GM21390 (cell line): Measurements from ENCODE around the gene SHROOM1.
A peak's percentile ranks its signal among the peaks of the same experiment; 100 is the strongest.

Source experiments
- ATAC-seq: cut with Tn5 transposase; IDR thresholded peaks from one replicate; pipeline ENCODE4 v1.9.1; 2021; ENCODE audit not compliant: unreplicated experiment

The SHROOM1 gene

DNA sequence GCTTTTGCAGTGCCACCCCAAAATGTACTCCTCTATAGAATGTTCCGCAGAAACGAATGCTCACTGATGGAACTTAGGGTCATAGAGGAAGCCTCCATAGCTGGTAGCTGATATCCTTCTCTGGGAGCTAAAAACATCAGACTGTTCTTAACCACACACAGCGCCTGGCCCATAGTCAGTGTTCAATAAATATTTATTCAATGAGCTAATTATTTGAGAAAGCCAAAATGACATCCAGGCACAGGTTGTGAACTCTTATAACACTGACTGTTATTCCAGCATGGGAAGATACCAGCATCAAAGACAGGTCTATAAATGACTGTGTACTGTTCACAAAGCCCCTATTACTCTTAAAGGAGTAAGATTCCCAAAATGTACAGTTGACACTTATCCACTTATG lies 22.9 kb upstream of the SHROOM1 start:
- no peak for ATAC-seq

DNA sequence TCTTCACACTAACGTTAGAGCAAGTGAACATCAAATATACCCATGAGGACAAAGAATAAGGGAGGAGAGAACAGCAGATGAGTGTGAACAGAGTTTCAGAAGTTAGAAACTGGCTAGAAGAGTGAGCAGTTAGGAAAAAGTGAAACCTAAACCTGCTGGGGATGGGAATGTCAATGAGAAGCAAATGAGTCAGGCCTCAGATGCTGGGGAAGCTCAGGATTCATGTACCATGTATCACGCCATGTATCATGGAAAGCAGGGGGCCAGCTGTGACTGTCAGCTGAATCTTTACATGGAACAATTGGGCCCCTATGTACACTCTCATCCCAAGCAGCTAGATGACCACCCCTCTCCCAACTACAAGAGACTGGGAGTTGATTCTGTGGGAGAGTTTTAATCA lies 19.6 kb upstream of the SHROOM1 start:
- no peak for ATAC-seq

DNA sequence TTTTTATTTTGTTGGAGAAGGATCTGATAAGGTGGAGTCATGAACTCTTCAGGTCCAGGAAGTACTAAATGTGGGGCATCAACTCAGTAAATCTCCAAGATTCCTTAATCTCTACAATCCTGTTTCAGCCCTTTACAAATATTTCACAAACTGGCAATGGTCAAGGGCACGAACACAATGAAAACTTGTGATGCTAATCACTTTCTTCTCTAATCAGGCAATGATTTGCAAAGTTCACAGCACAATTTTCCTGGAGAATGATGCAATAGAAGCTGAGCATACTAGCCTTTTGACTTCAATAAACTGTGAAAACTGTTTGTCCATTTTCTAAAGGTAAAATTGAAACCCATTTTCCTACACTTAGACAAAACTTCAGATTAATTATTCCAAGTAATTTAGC lies 18.9 kb upstream of the SHROOM1 start:
- no peak for ATAC-seq

DNA sequence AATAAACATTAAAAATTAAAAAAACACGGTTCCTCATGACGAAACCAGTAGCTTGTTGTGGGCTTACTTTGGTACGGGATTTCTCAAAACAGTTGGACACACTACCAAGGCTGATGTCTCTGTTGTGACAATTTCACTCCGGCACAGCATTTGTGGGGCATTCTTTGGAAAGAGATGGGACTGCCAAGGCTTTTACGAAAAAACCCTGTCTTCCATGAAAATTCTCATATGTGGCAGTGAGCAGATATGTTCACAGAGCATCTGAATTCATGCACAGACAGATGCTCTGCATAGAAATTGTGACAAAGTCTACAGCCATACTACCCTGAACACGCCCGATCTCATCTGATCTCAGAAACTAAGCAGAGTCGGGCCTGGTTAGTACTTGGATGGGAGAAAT lies 17.8 kb upstream of the SHROOM1 start:
- no peak for ATAC-seq

DNA sequence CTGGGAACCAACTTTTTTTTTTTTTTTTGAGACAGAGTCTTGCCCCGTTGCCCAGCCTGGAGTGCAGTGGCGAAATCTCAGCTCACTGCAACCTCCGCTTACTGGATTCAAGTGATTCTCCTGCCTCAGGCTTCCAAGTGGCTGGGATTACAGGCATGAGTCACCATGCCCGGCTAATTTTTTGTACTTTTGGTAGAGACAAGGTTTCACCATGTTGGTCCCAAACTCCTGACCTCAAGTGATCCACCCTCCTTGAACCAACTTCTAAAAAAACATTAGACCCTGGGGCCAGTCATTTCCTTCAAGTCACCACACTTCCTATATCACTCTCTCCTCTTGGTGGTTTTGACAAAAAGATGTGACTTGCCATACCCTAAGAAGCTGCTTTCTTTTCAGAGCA lies 10.9 kb upstream of the SHROOM1 start:
- no peak for ATAC-seq

DNA sequence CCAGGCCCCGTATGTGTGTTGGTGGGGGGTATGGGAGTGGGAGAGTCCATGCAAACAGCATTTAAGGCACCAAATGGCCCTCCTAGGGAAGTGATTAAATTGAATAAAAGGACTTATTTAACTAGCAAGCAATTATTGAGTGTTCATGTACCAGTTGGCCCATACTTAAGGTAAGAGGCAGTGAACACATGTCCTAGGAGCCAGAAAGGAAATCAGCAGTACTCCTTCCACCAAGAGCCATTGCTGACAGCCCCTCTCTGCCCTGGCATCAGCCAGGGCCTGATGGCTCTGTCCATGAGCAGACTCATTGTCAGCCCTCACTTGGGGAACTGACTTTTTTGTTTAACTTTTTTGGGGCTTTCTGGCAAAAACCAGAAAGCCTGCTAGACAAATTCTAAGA lies 10.4 kb upstream of the SHROOM1 start:
- no peak for ATAC-seq

DNA sequence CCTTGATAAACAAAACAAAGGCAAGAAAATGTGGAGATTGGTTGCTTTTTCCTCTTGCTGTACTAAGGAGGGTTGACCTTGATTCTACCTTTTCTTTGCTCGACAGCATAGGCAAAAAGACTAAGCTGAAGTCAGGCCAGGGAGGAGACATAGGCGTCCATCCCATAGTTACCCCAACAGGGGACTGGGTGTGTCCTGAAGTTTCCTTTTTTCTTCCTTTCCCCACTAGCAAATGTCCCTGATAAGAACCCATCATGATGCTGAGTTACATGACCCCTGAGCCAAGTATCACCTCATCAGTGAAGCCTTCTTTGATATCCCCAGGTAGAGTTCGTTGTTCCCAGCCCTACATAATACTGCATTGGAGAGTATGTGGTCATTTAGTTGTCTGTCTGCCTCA lies 9.9 kb upstream of the SHROOM1 start:
- ATAC-seq, result no peak

DNA sequence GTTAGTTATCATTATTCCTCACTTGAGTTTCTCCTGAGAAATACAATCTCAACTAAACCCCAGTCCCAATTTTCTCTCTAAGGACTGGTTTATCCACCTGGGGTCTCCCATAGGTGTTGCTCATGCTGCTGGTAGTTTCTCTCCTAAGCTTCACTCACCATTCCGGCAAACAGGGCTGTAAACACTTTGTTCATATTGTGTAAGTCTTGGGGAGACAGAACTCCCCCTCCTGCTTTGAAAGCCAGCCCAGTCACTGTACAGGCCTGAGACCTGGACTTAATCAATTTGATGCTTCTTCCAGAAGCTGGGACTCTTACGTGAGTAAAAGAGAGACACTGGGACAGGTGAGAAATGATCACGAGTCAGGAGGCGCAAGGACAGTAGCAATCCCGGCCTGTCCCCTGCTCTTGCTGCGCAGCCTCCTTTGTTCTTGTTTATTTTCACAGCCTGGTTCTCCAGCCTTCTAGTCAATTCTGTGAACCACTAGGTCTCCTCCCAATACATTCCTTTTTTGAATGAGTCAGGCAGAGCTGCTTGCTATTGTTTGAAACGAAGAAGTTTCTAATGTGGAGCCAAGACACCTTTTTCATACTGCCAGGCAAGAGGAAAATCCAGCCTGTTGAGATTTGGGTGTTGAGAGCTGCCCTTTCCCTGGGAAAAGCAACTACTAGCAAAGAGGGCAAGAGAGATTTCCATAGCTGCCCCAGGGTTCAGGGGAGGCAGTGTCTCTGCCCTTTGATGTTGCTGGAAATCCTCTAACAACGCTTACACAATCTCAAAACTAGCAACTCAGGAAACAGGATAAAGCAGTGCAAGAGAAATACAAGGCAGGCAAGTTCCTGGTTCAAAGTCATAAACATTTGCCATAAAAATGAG lies 9.2 kb upstream of the SHROOM1 start:
- no peak for ATAC-seq

DNA sequence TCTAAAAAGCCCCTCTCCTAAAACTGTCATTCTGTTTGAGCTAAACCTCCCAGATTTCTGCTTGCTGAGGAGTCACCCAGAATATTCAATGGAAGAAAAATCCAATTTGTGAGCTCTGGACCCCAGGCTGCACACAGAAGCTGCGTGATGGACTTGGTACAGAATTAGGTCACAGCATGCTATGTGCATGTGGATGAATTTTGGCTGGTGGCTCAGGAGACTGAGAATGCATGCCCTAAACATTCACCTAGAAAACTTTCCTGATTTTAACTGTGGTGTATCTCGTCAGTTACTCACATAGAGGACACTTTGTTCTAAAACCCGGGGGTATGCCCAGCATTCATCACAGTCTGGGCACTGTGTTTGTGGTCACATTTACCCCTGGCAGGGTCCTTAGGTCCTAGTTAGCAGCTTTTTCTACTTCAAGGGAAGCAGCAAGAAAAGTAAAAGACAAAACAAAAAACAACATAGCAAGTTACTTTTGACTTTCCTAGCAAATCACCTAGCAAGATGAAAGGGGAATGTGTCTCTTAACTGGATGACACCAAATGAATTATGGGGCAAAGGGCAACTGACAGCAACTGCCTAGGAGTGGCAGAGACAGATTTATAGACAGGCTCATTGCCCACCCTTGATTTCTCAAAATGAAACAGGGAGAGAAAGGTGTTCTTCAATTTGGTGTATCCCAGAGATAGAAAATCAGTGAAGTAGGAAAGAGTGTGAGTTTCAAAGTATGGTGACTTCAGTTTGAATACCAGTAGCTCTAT lies 8.3 kb upstream of the SHROOM1 start:
- ATAC-seq, result no peak

DNA sequence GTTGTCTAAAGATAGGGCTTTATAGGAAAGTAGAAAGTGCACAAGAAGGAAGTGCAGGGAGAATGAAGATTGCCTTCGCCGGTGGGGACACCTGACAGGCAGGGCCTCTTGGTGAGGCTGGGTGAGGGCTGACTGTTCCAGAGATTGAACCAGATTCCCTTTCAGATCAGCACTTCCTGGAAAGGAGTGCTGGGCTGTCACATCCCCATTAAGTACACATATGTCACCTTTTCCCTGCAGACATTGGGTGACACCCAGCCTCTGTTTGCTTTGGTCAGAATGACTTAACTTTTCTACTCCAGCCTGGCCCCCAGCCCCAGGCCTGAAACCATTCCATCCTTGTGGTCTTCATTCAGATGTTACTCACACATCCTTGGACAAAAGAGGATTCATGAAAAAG lies 7.4 kb upstream of the SHROOM1 start:
- no peak for ATAC-seq

DNA sequence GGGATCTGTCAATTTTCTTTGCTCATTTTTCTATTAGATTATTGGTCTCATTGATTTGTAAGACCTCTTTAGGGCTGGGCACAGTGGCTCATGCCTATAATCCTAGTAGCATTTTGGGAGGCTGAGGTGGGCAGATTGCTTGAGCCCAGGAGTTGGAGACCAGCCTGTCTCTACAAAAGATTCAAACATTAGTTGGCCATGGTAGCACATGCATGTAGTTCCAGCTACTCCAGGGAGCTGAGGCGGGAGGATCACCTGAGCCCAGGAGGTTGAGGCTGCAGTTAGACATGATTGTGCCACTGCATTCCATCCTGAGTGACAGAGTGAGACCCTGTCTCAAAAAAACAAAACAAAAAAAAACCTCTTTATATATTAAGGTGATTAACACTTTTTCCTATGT lies 6.4 kb upstream of the SHROOM1 start:
- no peak for ATAC-seq

DNA sequence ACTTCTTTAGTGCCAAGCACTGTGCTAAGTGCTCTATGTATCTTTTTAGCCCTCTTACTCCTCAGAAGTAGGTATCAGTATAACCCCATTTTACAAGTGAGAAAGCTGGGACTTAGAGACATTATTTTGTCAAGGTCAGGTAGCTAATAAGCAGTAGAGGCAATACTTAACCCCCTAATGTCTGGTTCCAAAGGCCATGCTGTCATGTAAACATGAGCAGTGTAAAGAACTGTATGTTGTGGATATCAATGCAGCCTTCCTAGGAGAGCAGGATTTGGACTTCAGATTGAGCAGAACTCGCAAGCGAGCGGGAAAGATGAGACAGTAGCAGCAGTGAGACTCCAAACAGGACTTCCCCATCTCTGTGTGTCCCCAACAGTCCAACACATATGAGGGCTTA lies 3.6 kb upstream of the SHROOM1 start:
- ATAC-seq, result no peak

DNA sequence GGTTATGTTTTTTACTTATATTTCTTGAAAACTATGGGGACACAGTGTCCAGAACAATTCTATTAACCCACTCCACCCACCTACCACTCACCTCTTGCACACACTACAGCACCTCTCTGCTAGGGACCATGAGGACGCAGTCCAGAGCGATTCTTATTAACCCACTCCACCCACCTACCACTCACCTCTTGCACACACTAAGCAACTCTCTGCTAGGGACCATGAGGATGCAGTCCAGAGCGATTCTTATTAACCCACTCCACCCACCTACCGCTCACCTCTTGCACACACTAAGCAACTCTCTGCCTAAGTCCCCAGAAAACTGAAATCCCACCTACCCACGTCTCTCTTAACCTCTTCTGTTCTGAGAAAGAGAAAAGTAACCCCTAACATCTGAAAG lies 2.2 kb upstream of the SHROOM1 start:
- ATAC-seq, result no peak

DNA sequence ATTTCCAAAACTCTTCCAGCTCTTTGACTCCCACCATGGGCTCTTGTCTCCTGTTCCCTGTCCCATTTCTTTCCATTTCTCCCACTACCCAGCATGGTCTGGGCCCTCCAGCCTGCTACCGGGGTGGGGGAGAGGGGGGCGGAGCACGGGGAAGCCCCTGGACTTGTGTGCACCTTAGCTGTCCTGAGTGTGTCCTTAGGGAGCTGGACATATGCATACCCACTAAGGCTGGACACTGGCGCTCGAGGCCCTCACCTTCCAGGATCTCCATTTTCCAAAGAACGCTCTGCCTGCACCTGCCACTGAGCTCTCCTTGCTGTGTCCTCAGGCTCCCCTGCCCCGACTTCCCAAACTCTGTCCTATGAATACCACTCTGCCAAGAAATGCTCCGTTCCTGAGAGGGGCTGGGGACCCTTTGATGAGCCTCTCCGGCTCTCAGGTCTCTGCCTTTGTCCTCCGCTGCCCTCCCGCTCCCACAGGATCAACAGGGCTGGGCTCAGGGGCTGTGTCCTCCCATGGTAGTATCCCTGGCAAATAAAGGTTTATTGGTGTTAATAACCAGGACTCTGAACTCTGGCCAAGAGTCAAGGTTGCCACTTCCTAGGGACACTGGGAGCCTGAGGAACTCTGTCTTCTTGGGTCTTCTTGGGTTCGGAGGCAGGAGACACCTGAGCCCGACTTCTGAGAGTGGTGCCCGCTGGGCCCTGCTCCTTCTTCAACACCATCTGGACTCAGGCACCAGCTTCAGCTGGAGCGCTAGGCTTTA lies 831 bp upstream of the SHROOM1 start:
- no peak for ATAC-seq

DNA sequence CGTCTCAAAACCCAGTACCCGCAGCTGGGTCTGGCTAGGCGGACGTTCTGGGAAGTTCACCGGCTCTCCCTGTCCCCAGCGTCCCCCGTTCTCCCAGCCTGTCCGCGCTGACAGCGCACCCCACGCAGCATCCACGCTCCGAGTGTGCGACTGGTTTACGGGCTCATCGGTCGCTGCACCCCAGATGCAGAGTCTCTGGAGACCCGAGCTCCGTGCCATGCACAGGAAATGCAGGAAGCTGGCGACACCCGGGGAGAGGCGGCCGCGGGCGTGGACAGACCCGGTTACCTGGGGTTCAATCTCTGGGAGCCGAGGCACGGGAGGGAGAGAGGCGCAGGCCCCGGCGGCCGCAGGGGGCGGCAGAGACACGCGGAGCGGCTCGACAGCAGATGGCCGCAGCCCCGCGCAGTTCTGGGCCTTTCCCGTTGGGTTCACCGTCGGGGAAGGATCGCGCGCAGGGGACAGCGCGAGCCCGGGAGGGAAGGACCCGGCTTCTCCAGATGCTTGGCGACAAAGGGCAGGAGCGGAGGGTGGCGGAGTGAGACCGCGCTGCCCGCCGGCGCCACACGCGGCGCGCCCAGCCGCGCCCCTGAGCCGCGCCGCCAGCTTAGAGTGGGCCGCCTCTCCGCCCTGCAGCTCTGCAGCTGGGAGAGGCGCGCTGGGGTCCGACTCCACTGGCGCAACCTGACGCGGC lies 558 bp downstream of the SHROOM1 start:
- ATAC-seq, result peak; percentile 75

DNA sequence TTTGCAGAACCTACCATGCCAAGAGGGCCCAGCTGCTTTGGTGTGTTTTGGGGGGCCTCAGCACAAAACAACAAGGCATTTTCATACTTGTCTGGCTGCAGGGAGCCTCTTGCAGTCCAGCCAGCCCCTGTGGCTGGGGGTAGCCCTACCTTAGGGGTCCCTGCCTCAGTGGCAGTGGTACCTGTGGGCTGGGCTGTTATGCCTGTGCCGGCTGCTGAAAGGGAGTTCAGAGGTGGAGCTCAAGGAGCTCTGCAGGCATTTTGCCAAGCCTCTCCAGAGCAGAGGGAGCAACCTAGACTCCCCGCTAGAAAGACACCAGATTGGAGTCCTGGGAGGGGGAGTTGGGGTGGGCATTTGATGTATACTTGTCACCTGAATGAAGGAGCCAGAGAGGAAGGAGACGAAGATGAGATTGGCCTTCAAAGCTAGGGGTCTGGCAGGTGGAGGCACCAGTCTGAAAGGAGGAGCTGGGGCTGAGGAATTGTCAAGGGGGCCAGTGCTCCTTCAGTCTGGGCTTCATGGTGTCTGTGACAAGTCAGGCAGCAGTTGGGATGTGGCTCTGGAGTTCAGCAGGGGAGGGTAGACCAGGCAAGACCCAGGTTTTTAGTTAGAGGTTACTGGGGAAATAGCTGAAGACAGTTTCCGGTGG lies 1.5 kb downstream of the SHROOM1 start:
- ATAC-seq, result no peak

DNA sequence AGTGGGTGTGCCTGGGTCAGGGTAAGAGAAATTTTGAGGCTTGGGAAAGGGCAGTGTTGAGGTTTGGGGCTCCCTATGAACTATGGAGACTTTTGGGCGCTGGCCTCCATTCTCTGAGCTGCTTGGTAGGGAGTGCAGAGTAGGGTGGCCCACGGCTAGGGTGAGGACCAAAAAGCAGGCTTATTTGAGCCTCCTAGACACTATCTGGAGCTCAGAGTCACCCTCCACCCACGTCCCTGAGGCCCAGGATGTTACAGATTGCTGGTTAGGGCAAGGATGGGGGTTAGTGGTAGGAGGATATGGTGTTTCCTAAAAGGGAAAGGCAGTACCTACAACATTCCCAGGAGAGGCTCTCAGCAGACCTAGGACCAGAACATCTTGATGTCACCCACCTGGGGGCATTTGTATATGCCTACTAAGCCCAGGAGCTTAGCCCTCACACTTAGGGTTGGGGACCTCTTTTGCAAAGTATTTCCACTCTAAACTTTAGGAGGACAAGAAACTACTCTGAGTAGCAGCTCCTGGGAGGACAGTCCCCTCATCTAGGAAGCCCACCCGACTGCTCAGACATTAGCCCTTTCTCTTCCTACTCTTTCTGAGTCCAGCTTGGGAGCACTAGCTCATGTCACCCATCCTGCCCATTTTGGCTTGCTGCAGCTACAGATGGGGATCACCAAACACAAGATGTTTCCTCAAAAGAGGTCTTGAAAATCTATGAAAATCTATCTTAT lies 2.3 kb downstream of the SHROOM1 start:
- ATAC-seq, result no peak

DNA sequence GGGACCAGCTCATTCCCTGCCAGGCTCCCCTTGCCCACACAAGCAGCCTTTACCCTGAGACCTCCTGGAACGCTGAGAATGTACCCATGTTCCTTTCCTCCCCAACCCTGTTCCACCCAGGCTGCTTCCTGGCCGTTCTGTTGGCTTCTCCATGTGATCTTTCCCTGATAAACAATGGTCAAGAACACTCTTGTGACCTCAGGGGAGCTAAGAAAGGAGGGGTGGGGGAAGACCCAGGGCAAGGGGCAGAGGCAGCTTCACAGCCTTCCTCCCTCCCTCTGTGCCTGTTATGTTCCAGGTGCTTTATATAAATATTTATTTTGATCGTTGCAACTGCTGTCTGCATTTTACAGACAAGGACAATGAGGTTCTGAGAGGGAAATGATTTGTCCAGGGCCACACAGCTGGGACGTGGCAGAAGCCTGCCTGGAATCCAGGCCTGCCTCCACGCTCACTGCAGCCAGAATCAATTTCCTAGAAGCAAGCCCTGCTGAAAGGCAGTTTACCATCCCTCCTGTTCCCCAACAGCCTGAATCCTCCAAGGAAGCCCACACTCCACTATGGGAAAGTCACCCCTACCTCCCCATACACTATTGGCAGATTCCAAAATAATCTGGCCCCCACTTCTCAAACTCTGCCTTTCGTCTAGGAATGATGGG lies 3.9 kb downstream of the SHROOM1 start:
- no peak for ATAC-seq

DNA sequence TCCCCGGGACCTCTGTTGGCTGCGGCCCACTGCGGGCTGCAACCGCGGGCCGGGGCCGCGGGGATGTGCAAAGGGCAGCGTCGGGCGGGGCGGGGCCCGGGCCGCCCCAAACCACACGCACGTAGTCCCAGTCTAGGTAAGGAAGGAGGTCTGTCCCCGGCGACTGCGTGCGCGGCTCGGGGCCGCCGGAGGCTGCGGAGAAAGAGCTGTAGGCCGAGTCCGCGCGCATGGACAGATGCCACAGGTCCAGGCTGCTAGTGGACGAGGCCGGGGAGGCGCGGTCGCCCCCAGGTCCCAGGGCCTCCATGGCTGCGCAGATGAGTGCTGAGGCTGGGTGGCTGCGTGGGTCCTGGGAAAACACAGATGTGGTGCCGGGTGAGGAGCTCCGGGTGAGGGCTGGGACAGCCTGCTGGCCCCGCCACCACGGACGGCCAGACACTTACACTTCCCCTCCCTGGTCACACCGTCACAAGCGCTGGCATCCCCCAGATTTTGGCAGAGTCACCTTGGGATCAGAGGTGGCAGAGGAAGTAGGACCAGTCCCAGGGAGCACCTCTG lies 4.5 kb downstream of the SHROOM1 start:
- no peak for ATAC-seq
